GM18870 (cell line): ENCODE results near the gene CDH23.

Experiments used
- ATAC-seq: cut with Tn5 transposase; IDR thresholded peaks from one replicate; pipeline ENCODE4 v1.9.1; 2021; ENCODE audit warnings: moderate library complexity; ENCODE audit not compliant: unreplicated experiment

CDH23 gene

DNA sequence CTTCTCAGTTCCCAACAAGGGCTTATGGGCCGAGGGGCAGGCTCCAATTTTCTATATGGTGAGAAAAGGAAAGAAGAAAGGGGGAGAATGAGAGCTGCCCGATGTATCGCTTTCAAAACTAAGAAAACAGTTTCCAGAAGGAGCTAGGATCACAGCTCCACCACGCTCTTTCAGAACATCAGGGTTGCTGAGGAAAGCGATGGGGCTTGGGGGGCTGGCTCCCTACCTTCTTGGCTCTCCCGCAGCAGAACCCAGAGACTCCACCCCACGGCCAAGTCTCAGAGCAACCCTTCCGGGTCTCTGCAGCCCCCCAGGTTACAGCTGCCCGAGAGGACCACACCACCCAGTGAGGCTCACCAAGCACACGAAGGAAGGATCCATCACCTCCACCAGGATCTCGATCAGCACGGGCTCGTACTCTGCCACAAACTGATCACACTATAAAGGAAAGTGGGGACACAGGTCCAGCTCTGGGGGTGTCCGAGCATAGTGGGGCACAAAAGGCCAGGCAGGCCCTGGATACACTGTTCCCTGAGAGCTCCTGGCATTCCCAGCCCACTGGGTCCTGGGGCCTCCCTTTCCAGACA is 422.0 kb downstream of the CDH23 start:
- ATAC-seq: no peak

DNA sequence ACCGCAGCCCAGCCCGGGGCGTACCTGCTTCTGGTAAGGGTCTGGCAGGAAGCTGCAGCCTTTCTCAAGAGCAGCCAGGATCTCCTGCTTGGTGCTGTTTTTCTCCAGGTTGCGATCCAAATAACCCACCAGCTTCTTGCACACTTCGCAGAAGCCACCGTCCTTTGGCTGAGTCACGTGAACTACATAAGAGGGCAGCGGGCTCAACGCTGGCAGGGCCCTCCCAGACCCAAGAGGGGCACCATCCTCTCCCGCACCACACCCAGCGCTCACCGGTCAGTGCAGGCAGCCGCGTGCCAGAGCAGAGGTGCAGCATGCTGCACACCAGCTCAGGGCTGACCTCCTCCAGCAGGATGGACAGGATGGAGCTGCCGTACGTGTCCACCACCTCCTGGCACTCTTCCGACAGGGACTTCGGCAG is 422.7 kb downstream of the CDH23 start:
- ATAC-seq: no peak

DNA sequence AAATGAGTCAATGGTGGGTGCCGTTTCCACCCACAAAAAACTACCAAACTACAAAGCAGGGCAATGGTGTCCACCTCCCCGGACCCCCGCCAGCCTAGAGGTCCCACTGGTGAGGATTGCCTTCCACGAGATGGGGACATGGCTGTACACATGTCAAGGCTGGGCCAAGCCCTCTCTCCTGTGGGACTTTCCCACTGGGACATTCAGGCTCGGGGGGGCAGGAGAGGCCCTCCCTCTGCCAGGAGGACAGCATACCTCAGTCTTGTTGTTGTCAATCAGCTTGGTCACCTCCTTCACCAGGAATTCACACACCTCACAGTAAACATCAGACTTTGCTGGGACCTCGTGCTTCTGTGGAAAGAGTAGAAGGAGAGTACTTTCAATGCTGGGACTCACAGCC is 423.3 kb downstream of the CDH23 start:
- no peak for ATAC-seq

DNA sequence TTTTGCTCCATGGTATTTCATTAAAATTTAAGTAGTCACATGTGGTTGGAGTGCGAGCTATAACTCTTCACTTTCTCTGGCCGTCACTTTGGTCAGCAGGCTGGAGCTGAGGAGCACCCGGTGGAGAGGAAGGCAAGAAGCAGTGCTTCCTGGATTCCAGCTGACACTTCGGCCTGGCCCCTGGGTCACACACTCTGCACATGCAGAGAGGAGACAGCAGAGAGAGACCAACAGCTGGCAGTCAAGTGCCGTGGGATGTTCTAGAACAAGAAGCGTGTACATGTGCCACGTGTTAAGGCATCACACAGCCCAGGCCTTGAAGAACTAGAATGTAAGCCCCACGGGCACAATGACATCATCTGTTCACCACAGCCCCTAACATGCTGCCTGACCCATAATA is 424.2 kb downstream of the CDH23 start:
- no peak for ATAC-seq

DNA sequence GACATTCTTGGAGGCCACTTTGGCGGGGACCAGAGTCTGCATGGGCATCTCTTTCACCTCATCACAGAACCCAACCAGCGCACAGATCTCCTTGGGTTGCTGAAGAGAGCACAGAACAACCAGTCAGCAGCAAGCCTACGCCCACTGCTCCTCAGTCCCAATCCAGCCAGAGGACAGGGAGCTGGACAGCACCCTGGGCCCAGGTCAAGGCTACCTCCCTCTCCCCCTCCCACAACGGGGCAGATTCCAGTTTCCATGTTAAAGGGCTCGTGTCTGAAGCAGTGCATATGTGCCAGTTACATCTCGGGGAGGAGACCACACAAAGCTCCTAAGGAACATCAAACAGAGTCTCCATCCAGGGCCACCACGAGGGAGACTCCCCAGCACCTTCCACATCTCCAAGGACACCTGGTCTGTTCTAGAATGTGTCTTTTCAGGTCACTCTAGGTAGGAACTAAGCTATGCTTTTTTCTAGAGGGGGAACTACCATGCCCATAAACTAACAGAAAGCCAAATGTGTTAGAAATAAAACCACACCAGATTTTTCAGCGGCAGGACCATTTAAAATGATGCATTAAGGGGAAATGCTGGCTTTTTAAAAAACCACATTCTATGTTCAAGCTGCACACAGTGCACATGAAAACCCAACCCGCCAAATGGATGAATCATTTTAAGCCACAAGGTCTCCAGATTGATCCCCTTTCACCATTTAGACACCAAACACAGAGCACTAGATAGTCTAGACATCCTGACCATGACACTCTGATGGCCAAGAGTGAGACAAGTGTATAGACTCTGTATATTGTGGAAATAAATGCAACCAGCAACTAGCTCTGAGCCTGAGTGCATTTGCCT is 425.4 kb downstream of the CDH23 start:
- ATAC-seq: no peak

DNA sequence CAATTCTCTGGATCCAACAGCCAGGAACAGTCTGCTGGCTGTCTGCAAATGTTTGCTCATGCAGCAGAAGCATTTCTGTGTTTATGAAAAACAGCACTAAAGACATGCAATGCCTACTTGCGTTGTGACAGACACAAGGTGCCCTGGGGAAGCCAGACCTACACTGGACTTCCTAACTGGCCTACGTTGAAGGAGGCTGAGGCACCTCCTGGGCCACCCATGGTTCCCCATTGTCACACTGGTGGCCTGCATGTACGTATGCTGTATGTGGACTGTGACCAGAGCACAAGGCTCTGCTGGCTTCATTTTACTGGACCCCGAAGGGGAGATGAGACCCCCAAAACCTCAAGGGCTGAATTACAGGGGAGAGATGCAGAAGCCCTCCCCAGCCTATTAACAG is 426.6 kb downstream of the CDH23 start:
- no peak for ATAC-seq

DNA sequence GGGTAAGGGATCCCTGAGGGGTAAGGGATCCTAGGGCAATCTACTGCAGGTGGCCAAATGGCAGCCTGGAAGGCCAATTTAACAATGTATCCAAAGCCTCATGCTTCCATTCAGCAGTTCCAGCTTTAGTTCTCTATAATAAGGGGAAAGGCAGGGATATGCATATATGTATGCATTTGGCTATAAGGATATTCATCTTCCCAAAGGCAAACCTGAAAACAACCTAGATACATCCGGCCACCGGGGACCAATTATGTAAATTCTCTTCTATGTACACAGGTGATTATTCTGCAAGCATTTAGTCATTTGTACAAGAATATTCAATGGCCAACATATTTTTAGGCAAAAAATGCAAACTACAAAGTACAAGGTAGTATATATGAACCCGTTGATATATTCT is 427.6 kb downstream of the CDH23 start:
- ATAC-seq: no peak

DNA sequence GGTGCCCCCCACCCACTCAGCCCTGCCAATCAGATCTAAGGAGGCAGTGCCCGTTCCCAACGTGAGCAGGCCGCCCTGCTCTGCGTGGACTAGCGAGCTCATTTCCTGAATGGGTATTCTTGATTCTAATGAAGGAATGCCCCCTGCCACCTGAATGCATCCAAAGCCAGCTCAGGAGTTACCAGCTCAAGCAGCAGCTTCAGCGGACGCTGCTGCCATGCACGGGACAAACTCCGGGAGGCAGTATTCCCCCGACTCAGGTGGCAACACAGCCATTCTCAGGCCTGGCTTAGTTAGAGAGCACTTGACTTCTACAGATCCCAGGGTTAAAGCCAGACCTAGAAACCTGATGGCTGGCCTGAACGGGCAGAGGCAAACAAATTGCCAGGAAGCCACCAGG is 428.5 kb downstream of the CDH23 start:
- ATAC-seq: no peak

DNA sequence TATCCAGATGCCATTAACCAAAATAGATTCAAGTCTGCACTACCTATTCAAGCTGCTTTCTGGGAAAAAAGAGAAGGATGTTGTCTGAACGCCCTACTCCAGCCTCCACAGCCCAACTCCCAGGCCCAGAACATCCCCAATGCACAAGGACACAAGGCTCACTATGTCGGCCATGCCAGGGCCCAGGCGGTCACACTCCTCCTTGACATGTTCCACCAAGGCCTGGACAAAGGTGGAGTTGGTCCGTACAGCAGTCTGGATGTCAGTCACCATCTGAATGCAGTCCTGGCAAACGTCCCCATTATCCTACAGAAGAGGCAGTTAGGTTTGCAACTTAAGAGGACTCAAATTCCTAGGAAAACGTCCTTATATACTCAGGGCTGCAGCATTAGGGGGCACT is 431.1 kb downstream of the CDH23 start:
- no peak for ATAC-seq

DNA sequence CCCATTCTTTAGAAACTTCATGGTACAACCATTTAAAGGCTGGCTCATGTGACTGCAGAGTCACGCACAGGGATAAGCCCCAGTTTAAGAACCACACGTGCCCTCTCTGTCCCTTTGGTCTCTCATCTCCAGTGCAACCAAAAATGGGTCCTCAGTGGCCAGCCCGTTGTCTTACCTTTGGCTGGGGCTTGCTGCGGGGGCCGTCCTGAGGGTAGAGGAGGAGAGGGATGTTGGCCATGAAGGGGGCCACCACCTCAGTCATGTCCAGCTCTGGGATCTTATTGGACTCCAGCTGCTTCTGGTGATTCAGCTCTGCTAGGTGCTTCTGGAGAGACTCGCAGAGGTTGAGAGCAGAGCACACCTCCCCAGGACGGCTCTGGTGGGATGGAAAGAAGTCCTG is 432.0 kb downstream of the CDH23 start:
- no peak for ATAC-seq

DNA sequence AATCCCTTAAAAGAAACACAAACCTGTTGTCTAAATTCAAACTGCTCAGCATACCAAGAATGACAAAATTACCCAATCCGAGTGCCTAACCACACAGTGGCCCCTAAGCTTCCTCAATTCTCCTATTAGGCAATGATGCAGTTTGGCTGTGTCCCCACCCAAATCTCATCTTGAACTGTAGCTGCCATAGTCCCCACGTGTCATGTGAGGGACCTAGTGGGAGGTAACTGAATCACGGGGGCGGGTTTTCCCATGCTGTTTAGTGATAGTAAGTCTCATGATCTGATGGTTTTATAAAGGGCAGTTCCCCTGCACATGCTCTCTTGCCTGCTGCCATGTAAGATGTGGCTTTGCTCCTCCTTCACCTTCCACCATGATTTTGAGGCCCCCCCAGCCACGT is 432.5 kb downstream of the CDH23 start:
- ATAC-seq: no peak

DNA sequence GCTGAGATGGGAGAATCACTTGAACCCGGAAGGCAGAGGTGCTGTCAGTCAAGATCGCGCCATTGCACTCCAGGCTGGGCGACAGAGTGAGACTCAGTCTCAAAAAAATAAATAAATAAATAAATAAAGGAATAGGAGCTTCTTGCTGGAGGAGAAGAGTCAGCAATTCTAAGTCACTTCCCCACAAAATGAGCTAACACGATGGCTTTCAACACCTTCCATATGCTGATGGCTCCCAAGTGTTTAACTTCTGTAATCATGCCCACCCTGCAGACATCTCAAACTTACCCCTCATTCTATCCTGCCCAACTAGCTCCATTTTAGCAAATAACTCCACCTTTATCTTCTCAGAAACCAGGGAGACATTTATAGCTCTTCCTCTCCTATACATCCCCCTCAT is 433.2 kb downstream of the CDH23 start:
- no peak for ATAC-seq

DNA sequence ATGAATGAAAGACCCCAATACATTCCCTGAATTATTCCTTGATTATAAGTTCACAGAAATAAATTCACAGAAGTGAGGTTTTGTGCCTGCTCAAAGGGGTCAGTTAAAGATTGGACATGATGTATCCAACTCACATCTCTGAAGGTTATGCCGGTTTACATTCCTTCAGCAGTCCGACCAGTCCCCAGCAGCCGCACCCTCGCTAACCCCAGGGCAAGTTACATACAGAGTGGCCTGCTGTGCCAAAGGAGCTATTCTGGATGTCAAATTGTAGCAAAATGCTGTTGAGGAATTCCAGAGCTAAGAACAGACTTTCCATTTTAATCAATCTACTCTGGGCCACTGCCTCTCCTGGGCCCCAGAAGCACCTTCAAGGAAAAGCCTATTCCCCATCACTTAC is 434.0 kb downstream of the CDH23 start:
- no peak for ATAC-seq

DNA sequence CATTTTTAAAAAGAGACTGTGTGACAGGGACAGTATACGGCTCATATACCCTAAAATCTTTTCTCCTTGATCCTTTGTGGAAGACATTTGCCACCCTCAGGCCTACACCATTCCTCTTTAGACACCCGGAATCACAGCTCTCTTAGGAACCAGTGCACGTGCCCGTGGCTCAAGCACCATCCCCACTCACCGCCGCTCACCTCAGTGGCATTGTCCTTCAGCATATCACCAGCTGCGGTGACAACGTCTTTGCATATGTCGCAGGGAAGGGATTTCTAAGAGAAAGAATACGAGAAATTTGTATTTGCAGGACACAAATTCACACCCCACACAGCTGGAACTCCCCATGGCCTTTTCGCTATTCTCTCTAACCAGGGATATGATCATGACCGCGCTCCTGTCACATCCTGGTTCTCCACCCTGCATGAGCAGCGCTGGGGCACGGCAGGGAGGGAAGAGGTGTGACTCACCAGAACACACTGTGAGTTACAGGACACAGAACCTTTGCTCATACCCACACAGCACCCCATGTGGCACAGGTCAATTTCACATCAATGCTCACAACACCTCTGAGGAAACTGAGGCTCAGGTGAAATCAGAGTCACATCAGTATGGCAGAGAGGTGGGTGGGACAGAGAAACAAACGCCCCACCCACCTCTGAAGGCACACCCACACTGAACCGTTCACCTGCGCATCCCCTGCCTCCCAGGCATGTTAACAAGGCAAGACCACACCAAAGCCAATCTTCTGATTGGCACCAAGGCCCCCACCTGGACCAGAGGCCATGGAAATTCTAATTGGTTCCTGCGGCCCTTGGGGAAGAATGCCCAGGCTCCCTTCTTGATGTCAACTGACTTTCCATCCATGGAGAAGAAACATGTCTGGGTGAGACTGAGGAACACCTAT is 435.2 kb downstream of the CDH23 start:
- ATAC-seq: no peak

DNA sequence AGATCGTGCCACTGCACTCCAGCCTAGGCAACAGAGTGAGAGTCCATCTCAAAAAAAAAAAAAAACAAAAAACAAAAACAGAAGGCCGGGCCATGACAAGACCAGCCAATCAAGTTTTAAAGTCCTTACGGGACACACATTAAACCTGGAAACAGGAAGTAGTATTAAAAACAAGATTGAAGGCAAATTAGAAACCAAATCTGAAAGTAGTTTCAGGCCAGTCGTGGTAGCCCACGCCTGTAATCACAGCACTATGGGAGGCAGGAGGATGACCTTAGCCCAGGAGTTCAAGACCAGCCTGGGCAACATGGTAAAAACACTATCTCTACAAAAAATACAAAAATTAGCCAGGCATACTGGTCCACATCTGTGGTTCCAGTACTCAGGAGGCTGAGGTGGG is 436.2 kb downstream of the CDH23 start:
- ATAC-seq: no peak

DNA sequence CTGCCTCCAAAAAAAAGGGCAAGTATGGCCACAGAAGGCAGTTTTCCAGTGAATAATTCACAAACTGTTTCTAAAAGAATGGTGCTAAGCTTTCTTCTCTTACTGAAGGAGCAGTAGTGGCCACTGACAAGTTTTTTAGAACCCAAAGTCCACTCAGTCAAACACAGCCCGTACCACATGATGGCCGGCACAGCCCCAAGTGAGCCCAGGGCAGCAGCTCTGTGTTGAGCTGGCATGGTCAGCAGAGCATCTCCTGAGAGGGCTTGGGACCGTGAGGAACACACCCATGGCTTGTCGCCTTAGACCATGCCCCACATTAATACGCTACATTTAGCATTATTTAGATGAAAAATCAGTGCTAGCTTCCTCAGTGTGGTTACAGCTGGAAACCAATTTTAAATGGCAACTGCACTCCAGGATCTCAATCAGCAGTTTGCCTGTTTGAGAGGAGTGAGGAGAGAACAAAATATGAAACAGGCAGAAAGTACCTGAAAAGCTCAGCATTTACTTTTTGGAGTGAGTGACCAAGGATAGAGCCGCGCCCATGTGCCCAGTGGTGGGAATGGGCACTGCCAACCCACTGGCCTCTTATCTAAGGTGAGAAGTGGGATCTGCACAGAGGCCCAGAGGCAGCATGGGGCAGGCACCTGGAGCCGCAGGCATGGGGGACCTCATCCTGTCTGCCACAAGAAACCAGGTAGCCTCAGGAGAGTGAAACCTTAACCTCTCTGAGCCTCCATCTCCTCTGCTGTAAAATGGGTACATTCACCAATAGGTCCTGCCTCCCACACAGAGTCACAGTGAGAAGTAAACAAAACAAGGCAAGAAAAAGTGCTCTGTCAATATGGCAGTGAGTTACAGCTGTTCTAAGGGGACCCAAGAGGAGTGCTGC is 437.0 kb downstream of the CDH23 start:
- no peak for ATAC-seq

DNA sequence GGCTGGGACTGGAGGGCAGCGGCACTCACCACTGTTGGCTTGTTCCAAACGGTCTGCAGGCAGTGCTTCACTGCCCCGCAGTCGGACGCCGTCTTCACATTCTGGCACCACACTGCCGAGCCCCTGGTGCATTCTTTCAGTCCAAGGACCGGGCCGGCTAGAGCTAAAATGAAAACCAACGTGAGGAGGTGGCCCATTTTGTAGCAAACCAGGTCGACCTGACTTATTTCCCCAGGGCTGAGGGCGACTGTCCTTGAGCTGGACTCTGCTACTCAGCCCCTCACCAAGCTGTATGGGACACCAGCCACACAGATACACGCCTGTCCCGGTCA is 437.6 kb downstream of the CDH23 start:
- ATAC-seq: no peak

DNA sequence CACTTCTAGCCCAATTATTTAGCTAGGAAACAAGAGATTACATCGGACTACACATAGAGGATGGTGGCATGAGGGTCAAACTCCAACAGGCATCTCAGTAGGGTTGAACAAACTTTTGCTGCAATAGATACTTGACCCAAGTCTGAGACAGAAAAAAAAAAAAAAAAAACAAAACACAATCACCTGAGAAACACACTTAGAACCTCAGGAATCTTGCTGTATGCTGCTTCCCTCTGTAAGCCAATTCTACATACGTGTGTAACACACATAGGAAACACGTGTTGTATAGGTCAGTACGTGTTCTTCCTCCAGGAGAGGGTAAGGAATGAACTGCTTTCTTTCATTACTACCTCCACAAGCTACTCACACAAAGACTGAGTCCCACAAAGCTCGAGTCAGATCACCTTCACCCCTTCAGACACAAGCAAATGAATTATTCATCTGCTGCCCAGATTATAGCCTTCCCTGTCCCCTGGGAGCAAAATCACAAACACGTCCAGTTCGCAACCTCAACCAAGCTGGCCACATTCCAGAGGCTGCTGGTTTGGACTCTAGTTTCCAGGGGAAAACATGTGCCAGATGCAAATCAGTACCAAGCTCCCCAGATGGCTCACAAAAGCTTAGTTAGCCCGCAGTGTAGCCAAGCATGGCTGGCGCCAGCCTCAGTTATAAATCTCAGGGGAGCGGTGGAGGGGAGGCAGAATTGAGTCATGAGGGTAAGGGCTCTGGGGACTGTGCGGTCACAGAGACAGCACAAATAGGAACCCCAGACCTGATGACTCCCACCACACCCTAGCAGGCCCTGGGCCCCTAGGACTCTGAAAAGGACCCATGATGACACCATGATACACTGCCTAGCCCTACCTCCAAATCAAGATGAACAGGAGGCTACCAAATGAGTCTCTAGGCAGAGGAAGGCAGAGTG is 439.2 kb downstream of the CDH23 start:
- peak; percentile 79 for ATAC-seq

DNA sequence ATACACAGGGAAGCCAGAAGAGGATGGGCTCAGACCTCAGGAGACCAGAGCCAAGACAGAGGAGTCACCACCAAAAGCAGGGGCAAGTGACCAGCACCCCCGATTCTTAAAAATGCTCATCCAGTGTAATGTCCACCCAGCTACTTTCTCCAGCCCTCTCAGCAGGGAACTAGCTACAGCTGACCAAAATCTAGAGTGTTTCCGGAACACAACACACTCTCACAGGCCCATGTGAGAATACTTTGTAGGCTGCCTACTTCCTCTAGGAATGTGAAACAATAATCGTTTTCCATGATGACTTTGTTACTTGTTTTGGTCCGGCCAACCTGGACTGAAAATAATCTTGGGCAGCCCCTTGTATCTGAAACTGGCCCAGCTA is 439.9 kb downstream of the CDH23 start:
- peak; percentile 16 for ATAC-seq
